ENCODE measurements around the gene ST7.

Gene ST7

GRCh38 chr7:117185124-117185523, 231.8 kb downstream of the ST7 start:
- no peak for TF ChIP-seq CTCF (IDR thresholded peaks at IDR 0.05; ENCODE audit: low read depth, low read length)
- in situ Hi-C loops (cut with HindIII; ENCODE audit: low sequenced_read_pairs): no loop called here
- no peak overlapping the region for H3K4me3 ChIP-seq (ENCODE audit: low read depth, low read length)
- no peak for DNase-seq (ENCODE audit: low read depth, low spot score)

GRCh38 chr7:117186218-117187010, 233.1 kb downstream of the ST7 start:
- TF ChIP-seq CTCF (IDR thresholded peaks at IDR 0.05; ENCODE audit: low read depth, low read length): no peak
- peak; percentile 33 for DNase-seq (ENCODE audit: low read depth, low spot score)
- in situ Hi-C loops (cut with HindIII; ENCODE audit: low sequenced_read_pairs): no loop called here
- H3K4me3 ChIP-seq (ENCODE audit: low read depth, low read length): no peak overlapping the region

GRCh38 chr7:117188376-117188775, 235.1 kb downstream of the ST7 start:
- no peak overlapping the region for H3K4me3 ChIP-seq (ENCODE audit: low read depth, low read length)
- no peak for TF ChIP-seq CTCF (IDR thresholded peaks at IDR 0.05; ENCODE audit: low read depth, low read length)
- DNase-seq (ENCODE audit: low read depth, low spot score): no peak
- in situ Hi-C loops (cut with HindIII; ENCODE audit: low sequenced_read_pairs): no loop called here

- in situ Hi-C loops (cut with HindIII; ENCODE audit: low sequenced_read_pairs): no loop called here
- TF ChIP-seq CTCF (IDR thresholded peaks at IDR 0.05; ENCODE audit: low read depth, low read length): no peak
- no peak overlapping the region for H3K4me3 ChIP-seq (ENCODE audit: low read depth, low read length)
- DNase-seq (ENCODE audit: low read depth, low spot score): no peak
Observed at GRCh38 chr7:117188949-117189592, 235.8 kb downstream of the ST7 start.

- TF ChIP-seq CTCF (IDR thresholded peaks at IDR 0.05; ENCODE audit: low read depth, low read length): no peak
- no peak for DNase-seq (ENCODE audit: low read depth, low spot score)
- no peak overlapping the region for H3K4me3 ChIP-seq (ENCODE audit: low read depth, low read length)
- in situ Hi-C loops (cut with HindIII; ENCODE audit: low sequenced_read_pairs): no loop called here
Observed at GRCh38 chr7:117190104-117190503, 236.8 kb downstream of the ST7 start.

- no peak for TF ChIP-seq CTCF (IDR thresholded peaks at IDR 0.05; ENCODE audit: low read depth, low read length)
- no peak overlapping the region for H3K4me3 ChIP-seq (ENCODE audit: low read depth, low read length)
- no peak for DNase-seq (ENCODE audit: low read depth, low spot score)
- in situ Hi-C loops (cut with HindIII; ENCODE audit: low sequenced_read_pairs): no loop called here
Observed at GRCh38 chr7:117190746-117191435, 237.6 kb downstream of the ST7 start.

Measured in astrocyte of the spinal cord (primary cell).